ENCODE results near the gene SNRNP48. TPM values are rescaled to one million over a fixed set of nuclear protein-coding genes. Genes with fewer than 3 reads are reported as not detected.

Gene SNRNP48
- total RNA-seq, 1 experiment from 2014 or later = 26.2 TPM

- TF ChIP-seq ATF3 (IDR thresholded peaks at IDR 0.05) (no peak), MAX (IDR thresholded peaks at IDR 0.05) (no peak), TCF7L2 (IDR thresholded peaks at IDR 0.05; ENCODE audit: borderline replicate concordance, extremely low read depth, insufficient read depth, insufficient read length) (no peak), EZH2phosphoT487 (IDR thresholded peaks at IDR 0.05; ENCODE audit: borderline replicate concordance) (no peak), CBX3 (IDR thresholded peaks at IDR 0.05; ENCODE audit: low read depth) (0 out of 2 replicates have a peak, but pooled peaks have one; percentile 33), ZFX (IDR thresholded peaks at IDR 0.05) (no peak), SP1 (IDR thresholded peaks at IDR 0.05; ENCODE audit: low read depth) (peak; percentile 39), ZNF274 (IDR thresholded peaks at IDR 0.05; ENCODE audit: low read depth, low read length) (no peak)
Measured at GRCh38 chr6:7640607-7641577, 50.9 kb downstream of the SNRNP48 start (continued).

GRCh38 chr6:7642791-7643190, 52.8 kb downstream of the SNRNP48 start:
- Histone ChIP-seq H3K4me1 (ENCODE audit: control insufficient read depth in 1 of 2, insufficient read depth in 2 of 2, low read length in 2 of 2) (peaks cover 0 to 14% of the 10 kb centered on the region in 2 experiments; a peak in 2 of 4 replicates), H3K4me3 (replicated peaks in 1 of 2; ENCODE audit: low read depth in 1 of 2, low read length in 2 of 2) (no peak overlapping the region), H3K9me2 (ENCODE audit: insufficient read depth) (0 out of 2 replicates have a peak, but pooled peaks cover 3% of the 10 kb centered on the region), H3K27ac (ENCODE audit: low read depth, low read length) (no peak overlapping the region), H3K79me2 (ENCODE audit: insufficient read depth, low read length) (no peaks in the 10 kb centered on the region), H3K27me3 (ENCODE audit: insufficient read depth, low read length) (no peaks in the 10 kb centered on the region), H3K9me3 (ENCODE audit: control insufficient read depth in 1 of 2, insufficient read depth in 1 of 2, low read depth in 1 of 2, low read length in 2 of 2) (no peaks in the 10 kb centered on the region), H4K20me1 (ENCODE audit: insufficient read depth) (no peaks in the 10 kb centered on the region), H2AFZ (ENCODE audit: low read depth, low read length, poor library complexity, severe bottlenecking) (no peak overlapping the region), H3K36me3 (ENCODE audit: control insufficient read depth in 1 of 2, insufficient read depth in 2 of 2, low read length in 2 of 2) (no peaks in the 10 kb centered on the region), H3K9ac (ENCODE audit: low read length) (no peak overlapping the region), H3K4me2 (ENCODE audit: low read length) (no peak overlapping the region)
- intact Hi-C loops (cut with micrococcal nuclease) = no loop called here
- no peak for TF ChIP-seq EZH2phosphoT487 (IDR thresholded peaks at IDR 0.05; ENCODE audit: borderline replicate concordance)
- no peak for TF ChIP-seq SIN3A (IDR thresholded peaks at IDR 0.05; ENCODE audit: low read depth)
- TF ChIP-seq RAD21 (IDR thresholded peaks at IDR 0.05; ENCODE audit: low read depth) = no peak
- ChIA-PET RAD21 (ENCODE audit: low non-redundant PET in 1 of 2, low total read pairs in 2 of 2, uncharacterized antibody in 2 of 2, unreplicated experiment in 2 of 2) (no interaction called here), CTCF (no interaction called here), POLR2A (no interaction called here)
- no TSS peak for BruUV-seq (replicated peaks)
- ATAC-seq (no peak), DNase-seq (ENCODE audit: low read depth, low spot score) (no peak)

Data from HCT116 (cell line).